BE2C (cell line): ENCODE data around the gene IQUB.

Source experiments
- DNase-seq: peaks from one replicate; pipeline ENCODE4 v3.0.0-alpha.2; 2020
- H3K27me3 ChIP-seq: fragments of 250-450 bp; sonication (Bioruptor Pico); 2 replicates; pipeline ENCODE4 v1.5.1; 2020; ENCODE audit warnings: mild to moderate bottlenecking
- H3K36me3 ChIP-seq: fragments of 250-450 bp; sonication (Bioruptor Pico); 2 replicates; pipeline ENCODE4 v1.5.1; 2020; ENCODE audit warnings: mild to moderate bottlenecking
- H3K4me1 ChIP-seq: fragments of 250-450 bp; sonication (Bioruptor Pico); 2 replicates; pipeline ENCODE4 v1.5.1; 2020
- H3K4me3 ChIP-seq: 2 replicates; pipeline ENCODE4 v1.5.1; 2011; ENCODE audit warnings: low read depth, low read length
- H3K9me3 ChIP-seq: fragments of 250-450 bp; sonication (Bioruptor Pico); 2 replicates; pipeline ENCODE4 v1.5.1; 2020
- CTCF ChIP-seq: IDR thresholded peaks from 2 replicates; pipeline ENCODE4 v1.5.1; 2012; ENCODE audit warnings: mild to moderate bottlenecking, low read depth, low read length

Gene IQUB

GRCh38 chr7:123468303-123468702 is 66.1 kb downstream of the IQUB start:
- Histone ChIP-seq H3K9me3 (no peaks in the 10 kb centered on the region), H3K36me3 (no peaks in the 10 kb centered on the region), H3K4me1 (peaks cover 15% of the 10 kb centered on the region), H3K27me3 (no peaks in the 10 kb centered on the region), H3K4me3 (no peak overlapping the region)
- no peak for DNase-seq
- TF ChIP-seq CTCF = no peak

- H3K4me3 ChIP-seq = no peak overlapping the region
- DNase-seq = no peak
- peaks cover 16% of the 10 kb centered on the region for H3K4me1 ChIP-seq
- no peaks in the 10 kb centered on the region for H3K36me3 ChIP-seq
- no peak for TF ChIP-seq CTCF
- no peaks in the 10 kb centered on the region for H3K9me3 ChIP-seq
- no peaks in the 10 kb centered on the region for H3K27me3 ChIP-seq
These were observed 70.5 kb downstream of the IQUB start for GRCh38 chr7:123463890-123464289.

GRCh38 chr7:123460616-123461015 is 73.8 kb downstream of the IQUB start:
- no peak for DNase-seq
- no peaks in the 10 kb centered on the region for H3K36me3 ChIP-seq
- H3K9me3 ChIP-seq = no peaks in the 10 kb centered on the region
- H3K4me3 ChIP-seq = no peak overlapping the region
- H3K27me3 ChIP-seq = no peaks in the 10 kb centered on the region
- no peak for TF ChIP-seq CTCF
- peaks cover 36% of the 10 kb centered on the region for H3K4me1 ChIP-seq

- DNase-seq = no peak
- Histone ChIP-seq H3K36me3 (no peaks in the 10 kb centered on the region), H3K9me3 (no peaks in the 10 kb centered on the region), H3K4me3 (no peak overlapping the region), H3K4me1 (peaks cover 38% of the 10 kb centered on the region), H3K27me3 (no peaks in the 10 kb centered on the region)
- TF ChIP-seq CTCF = no peak
These were observed 78.4 kb downstream of the IQUB start for GRCh38 chr7:123455965-123456470.

GRCh38 chr7:123440101-123440548 is 94.3 kb downstream of the IQUB start:
- H3K9me3 ChIP-seq = no peaks in the 10 kb centered on the region
- H3K4me1 ChIP-seq = peaks cover 9% of the 10 kb centered on the region; the same call in 1 of the 2 replicates
- TF ChIP-seq CTCF = no peak
- H3K36me3 ChIP-seq = no peaks in the 10 kb centered on the region
- no peak overlapping the region for H3K4me3 ChIP-seq
- no peak for DNase-seq
- H3K27me3 ChIP-seq = no peaks in the 10 kb centered on the region

GRCh38 chr7:123439191-123439590 is 95.2 kb downstream of the IQUB start:
- no peaks in the 10 kb centered on the region for H3K27me3 ChIP-seq
- H3K4me3 ChIP-seq = no peak overlapping the region
- H3K9me3 ChIP-seq = no peaks in the 10 kb centered on the region
- no peak for DNase-seq
- no peaks in the 10 kb centered on the region for H3K36me3 ChIP-seq
- H3K4me1 ChIP-seq = peaks cover 12% of the 10 kb centered on the region
- TF ChIP-seq CTCF = no peak
